Tongue (tissue), 3 donors: ENCODE data around the gene CRACDL. TPM values are rescaled to one million over a fixed set of nuclear protein-coding genes. Genes with fewer than 3 reads are reported as not detected.

Experiments
- DNase-seq: peaks from one replicate; pipeline ENCODE4 v3.0.0-alpha.2; 2015
- small RNA-seq: library from RNA; depleted of rRNA; stranded (forward); fragments of <200 nt; gene quantifications from one replicate; pipeline ENCODE3, GENCODE V24; 2014; ENCODE audit warnings: low replicate concordance
- total RNA-seq: library from RNA; depleted of rRNA; stranded (reverse); fragments of >200 nt; gene quantifications from one replicate; pipeline ENCODE4 v1.2.3, GENCODE V29; 2014

The CRACDL gene
- total RNA-seq, 1 donor from 2014 or later: 5.7 TPM

- no peak for DNase-seq
Measured at GRCh38 chr2:98750593-98751282, 185.3 kb downstream of the CRACDL start.

GRCh38 chr2:98749066-98749450, 187.0 kb downstream of the CRACDL start:
- peak; percentile 85 for DNase-seq

GRCh38 chr2:98748292-98749065, 187.5 kb downstream of the CRACDL start:
- DNase-seq: no peak

GRCh38 chr2:98747888-98748287, 188.1 kb downstream of the CRACDL start:
- DNase-seq: no peak

- DNase-seq: no peak
Measured at GRCh38 chr2:98746426-98746825, 189.6 kb downstream of the CRACDL start.

GRCh38 chr2:98744595-98744994, 191.4 kb downstream of the CRACDL start:
- DNase-seq: no peak

Small RNAs within 50 kb of the gene (small RNA-seq; reads per million reads assigned to genes)
- gene RNU4-84P (not detected), gene RNU7-46P (not detected)

Other genes with a start within 250 kb of the CRACDL start
- 19.0 TPM for gene MGAT4A, start 205.1 kb downstream of the CRACDL start, total RNA-seq
- 0.92 TPM for gene C2orf15, start 205.5 kb upstream of the CRACDL start, total RNA-seq
- 2.9 TPM for gene TSGA10, start 218.7 kb upstream of the CRACDL start, total RNA-seq
- gene LIPT1, start 218.7 kb upstream of the CRACDL start, total RNA-seq: 7.6 TPM
- gene MITD1, start 244.8 kb upstream of the CRACDL start, total RNA-seq: 24.1 TPM
- gene MRPL30, start 245.0 kb upstream of the CRACDL start, total RNA-seq: 53.2 TPM